H9 (cell line): ENCODE measurements around the gene PPP2R2B. TPM values are rescaled to one million over a fixed set of nuclear protein-coding genes. Genes with fewer than 3 reads are reported as not detected.

Experiments used
- DNase-seq: peaks from one replicate; pipeline ENCODE4 v3.0.0-alpha.2; 2017
- H2AFZ ChIP-seq: one replicate; pipeline ENCODE4 v1.6.1; 2013; ENCODE audit warnings: mild to moderate bottlenecking, low read length, control low read depth, moderate library complexity
- H2AK5ac ChIP-seq: 2 replicates; pipeline ENCODE4 v1.6.1; 2013; ENCODE audit warnings: low read length, control low read depth, mixed read lengths; ENCODE audit not compliant: insufficient read length
- H2BK120ac ChIP-seq: one replicate; pipeline ENCODE4 v1.6.1; 2013; ENCODE audit warnings: low read depth, mild to moderate bottlenecking, low read length, control low read depth, inconsistent platforms; ENCODE audit not compliant: poor library complexity, severe bottlenecking
- H2BK12ac ChIP-seq: 2 replicates; pipeline ENCODE4 v1.6.1; 2013; ENCODE audit warnings: low read length, control low read depth, mixed read lengths, low read depth; ENCODE audit not compliant: insufficient read length
- H2BK15ac ChIP-seq: 2 replicates; pipeline ENCODE4 v1.6.1; 2013; ENCODE audit warnings: low read depth, low read length, control low read depth
- H2BK20ac ChIP-seq: one replicate; pipeline ENCODE4 v1.6.1; 2013; ENCODE audit warnings: low read depth, mild to moderate bottlenecking, low read length, control low read depth, inconsistent platforms; ENCODE audit not compliant: poor library complexity, severe bottlenecking
- H2BK5ac ChIP-seq: 2 replicates; pipeline ENCODE4 v1.6.1; 2013; ENCODE audit warnings: low read length, control low read depth, mixed read lengths; ENCODE audit not compliant: insufficient read length
- H3K14ac ChIP-seq: 2 replicates; pipeline ENCODE4 v1.6.1; 2013; ENCODE audit warnings: low read length, control low read depth; ENCODE audit not compliant: insufficient read depth
- H3K18ac ChIP-seq: 2 replicates; pipeline ENCODE4 v1.6.1; 2013; ENCODE audit warnings: low read depth, mild to moderate bottlenecking, mixed read lengths, low read length, control low read depth; ENCODE audit not compliant: insufficient read length
- H3K23ac ChIP-seq: 2 replicates; pipeline ENCODE4 v1.6.1; 2013; ENCODE audit warnings: low read length, control low read depth, mixed read lengths, low read depth; ENCODE audit not compliant: insufficient read length
- H3K23me2 ChIP-seq: 2 replicates; pipeline ENCODE4 v1.6.1; 2013; ENCODE audit warnings: low read depth, mild to moderate bottlenecking, mixed read lengths, low read length, control low read depth; ENCODE audit not compliant: insufficient read length, poor library complexity, severe bottlenecking
- H3K27ac ChIP-seq: 2 replicates; pipeline ENCODE4 v1.5.1; 2013; ENCODE audit warnings: low read length, control low read depth, mixed read lengths, low read depth; ENCODE audit not compliant: insufficient read length
- H3K27me3 ChIP-seq: 2 replicates; pipeline ENCODE4 v1.6.1; 2013; ENCODE audit warnings: low read length, control low read depth, inconsistent platforms; ENCODE audit not compliant: insufficient read depth
- H3K4ac ChIP-seq: 2 replicates; pipeline ENCODE4 v1.6.1; 2013; ENCODE audit warnings: low read depth, mild to moderate bottlenecking, control low read depth, inconsistent platforms, low read length, moderate library complexity
- H3K4me1 ChIP-seq: 2 replicates; pipeline ENCODE4 v1.6.1; 2013; ENCODE audit warnings: low read length, control low read depth, inconsistent platforms; ENCODE audit not compliant: insufficient read depth
- H3K4me2 ChIP-seq: 2 replicates; pipeline ENCODE4 v1.6.1; 2013; ENCODE audit warnings: low read length, control low read depth, mixed read lengths; ENCODE audit not compliant: insufficient read length, insufficient read depth
- H3K56ac ChIP-seq: 2 replicates; pipeline ENCODE4 v1.6.1; 2013; ENCODE audit warnings: low read depth, mild to moderate bottlenecking, mixed read lengths, low read length, control low read depth; ENCODE audit not compliant: insufficient read length
- H3K79me1 ChIP-seq: 2 replicates; pipeline ENCODE4 v1.6.1; 2013; ENCODE audit warnings: low read depth, mild to moderate bottlenecking, moderate library complexity, low read length, control low read depth, inconsistent platforms; ENCODE audit not compliant: insufficient read depth, poor library complexity, severe bottlenecking
- H3K79me2 ChIP-seq: 2 replicates; pipeline ENCODE4 v1.6.1; 2013; ENCODE audit warnings: low read length, control low read depth, inconsistent platforms; ENCODE audit not compliant: insufficient read depth
- H3K9ac ChIP-seq: 2 replicates; pipeline ENCODE4 v1.6.1; 2013; ENCODE audit warnings: low read length, control low read depth, mixed read lengths; ENCODE audit not compliant: insufficient read length; ENCODE audit errors: extremely low read depth
- H3K9me3 ChIP-seq: one replicate; pipeline ENCODE4 v1.6.1; 2013; ENCODE audit warnings: low read depth, low read length, inconsistent platforms; ENCODE audit not compliant: control insufficient read depth
- H3T11ph ChIP-seq: one replicate; pipeline ENCODE4 v1.6.1; 2013; ENCODE audit warnings: mild to moderate bottlenecking, low read length, control low read depth, inconsistent platforms
- H4K20me1 ChIP-seq: one replicate; pipeline ENCODE4 v1.6.1; 2013; ENCODE audit not compliant: control insufficient read depth, insufficient read length, insufficient read depth
- H4K5ac ChIP-seq: 2 replicates; pipeline ENCODE4 v1.6.1; 2013; ENCODE audit warnings: low read depth, mild to moderate bottlenecking, mixed read lengths, low read length, control low read depth; ENCODE audit not compliant: insufficient read length
- H4K8ac ChIP-seq: replicated peaks from 2 replicates; pipeline ENCODE4 v1.6.1; 2013; ENCODE audit warnings: low read length, control low read depth, mixed read lengths, low read depth; ENCODE audit not compliant: insufficient read length
- H4K91ac ChIP-seq: 2 replicates; pipeline ENCODE4 v1.6.1; 2013; ENCODE audit warnings: low read depth, mild to moderate bottlenecking, moderate library complexity, mixed read lengths, low read length, control low read depth; ENCODE audit not compliant: insufficient read length
- H3K27ac Mint-ChIP-seq, 3 experiments: 2 replicates in 2 of 3; 3 replicates in 1 of 3; pipeline ENCODE4 v1.8.0; 2020 to 2021; ENCODE audit warnings: mixed read lengths in 3 of 3, mild to moderate bottlenecking in 1 of 3, moderate library complexity in 1 of 3
- H3K27me3 Mint-ChIP-seq: 2 replicates; pipeline ENCODE4 v1.8.0; 2021; ENCODE audit warnings: low read depth, mild to moderate bottlenecking, moderate library complexity, mixed read lengths
- H3K36me3 Mint-ChIP-seq, 3 experiments: 2 replicates in 2 of 3; 3 replicates in 1 of 3; pipeline ENCODE4 v1.8.0; 2020 to 2021; ENCODE audit warnings: low read depth in 3 of 3, mixed read lengths in 3 of 3; ENCODE audit not compliant: insufficient read depth in 1 of 3
- H3K4me1 Mint-ChIP-seq, 2 experiments: 2 replicates each; pipeline ENCODE4 v1.8.0; 2020; ENCODE audit warnings: mixed read lengths in 2 of 2
- H3K4me3 Mint-ChIP-seq, 2 experiments: 2 replicates in 1 of 2; 3 replicates in 1 of 2; pipeline ENCODE4 v1.8.0; 2020 to 2021; ENCODE audit warnings: mild to moderate bottlenecking in 2 of 2, mixed read lengths in 2 of 2, moderate library complexity in 1 of 2
- H3K9me3 Mint-ChIP-seq, 2 experiments: 2 replicates in 1 of 2; 3 replicates in 1 of 2; pipeline ENCODE4 v1.8.0; 2020; ENCODE audit warnings: mild to moderate bottlenecking in 2 of 2, mixed read lengths in 2 of 2, moderate library complexity in 1 of 2
- WGBS: extraction: QIAGEN DNeasy Blood & Tissue Kit; methylation state at CpG from one replicate; pipeline ENCODE4 v1.1.7; 2013; ENCODE audit warnings: missing lambda C conversion rate, low lambda C conversion rate, mixed read lengths; ENCODE audit not compliant: insufficient read length; ENCODE audit errors: extremely low coverage; 5-methylcytosine and 5-hydroxymethylcytosine counted together
- total RNA-seq: library from RNA; stranded (reverse); gene quantifications from 2 replicates; pipeline ENCODE4 v1.2.1, GENCODE V29; 2021
- TF ChIP-seq, protein P1 (sequence below): fragments of 200-600 bp; sonication (generic); conservative IDR thresholded peaks from 3 replicates; pipeline ENCODE4 v1.8.0; 2021; ENCODE audit warnings: antibody characterized with exemption, mild to moderate bottlenecking

The PPP2R2B gene
- total RNA-seq, 1 experiment from 2014 or later = 14.3 TPM

DNA sequence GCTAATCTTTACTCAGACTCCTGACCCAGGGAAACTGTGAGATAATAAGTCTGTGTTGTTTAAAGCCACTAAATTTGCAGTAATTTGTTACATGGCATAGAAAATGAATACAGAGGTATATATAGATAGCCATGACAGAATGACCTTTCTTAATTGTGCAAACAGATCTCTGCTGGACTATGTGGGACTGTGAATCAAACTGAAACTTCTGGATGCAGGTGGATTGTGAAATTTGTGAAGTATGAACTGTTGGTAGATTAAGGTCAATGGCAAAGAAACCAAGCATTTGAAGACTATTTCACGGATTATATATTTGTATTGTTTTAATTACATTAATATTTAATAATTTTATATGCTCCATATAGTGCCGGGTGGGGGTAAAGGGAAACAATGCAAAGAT lies 310.4 kb downstream of the PPP2R2B start:
- Histone ChIP-seq H2BK120ac (no peak overlapping the region), H2BK5ac (no peak overlapping the region), H3K9me3 (no peaks in the 10 kb centered on the region), H2BK20ac (no peak overlapping the region), H3K4me2 (no peak overlapping the region), H3K4ac (no peak overlapping the region), H2AFZ (no peak overlapping the region), H3K27ac (no peak overlapping the region), H4K20me1 (no peaks in the 10 kb centered on the region), H3K14ac (no peak overlapping the region), H3K79me1 (no peaks in the 10 kb centered on the region), H3K79me2 (no peaks in the 10 kb centered on the region), H3K56ac (no peak overlapping the region), H3K4me1 (no peaks in the 10 kb centered on the region), H3K23ac (no peak overlapping the region), H2BK12ac (no peak overlapping the region), H2AK5ac (no peak overlapping the region), H3K23me2 (no peaks in the 10 kb centered on the region), H2BK15ac (no peak overlapping the region), H3K9ac (no peak overlapping the region), H3K27me3 (no peaks in the 10 kb centered on the region), H3T11ph (no peak overlapping the region), H3K18ac (no peak overlapping the region), H4K8ac (no peak overlapping the region), H4K5ac (no peak overlapping the region), H4K91ac (no peak overlapping the region)
- Mint-ChIP-seq H3K4me3 (no peak overlapping the region), H3K27ac (no peak overlapping the region; a peak in 1 of 7 replicates), H3K9me3 (peaks cover 16 to 19% of the 10 kb centered on the region in 2 experiments), H3K27me3 (no peaks in the 10 kb centered on the region), H3K4me1 (peaks cover 9 to 10% of the 10 kb centered on the region in 2 experiments), H3K36me3 (peaks cover 5 to 21% (median 7%) of the 10 kb centered on the region in 3 experiments; a peak in 6 of 7 replicates)
- WGBS = no CpG with 5 or more reads among the region's 2 CpGs
- TF ChIP-seq, protein P1, sequence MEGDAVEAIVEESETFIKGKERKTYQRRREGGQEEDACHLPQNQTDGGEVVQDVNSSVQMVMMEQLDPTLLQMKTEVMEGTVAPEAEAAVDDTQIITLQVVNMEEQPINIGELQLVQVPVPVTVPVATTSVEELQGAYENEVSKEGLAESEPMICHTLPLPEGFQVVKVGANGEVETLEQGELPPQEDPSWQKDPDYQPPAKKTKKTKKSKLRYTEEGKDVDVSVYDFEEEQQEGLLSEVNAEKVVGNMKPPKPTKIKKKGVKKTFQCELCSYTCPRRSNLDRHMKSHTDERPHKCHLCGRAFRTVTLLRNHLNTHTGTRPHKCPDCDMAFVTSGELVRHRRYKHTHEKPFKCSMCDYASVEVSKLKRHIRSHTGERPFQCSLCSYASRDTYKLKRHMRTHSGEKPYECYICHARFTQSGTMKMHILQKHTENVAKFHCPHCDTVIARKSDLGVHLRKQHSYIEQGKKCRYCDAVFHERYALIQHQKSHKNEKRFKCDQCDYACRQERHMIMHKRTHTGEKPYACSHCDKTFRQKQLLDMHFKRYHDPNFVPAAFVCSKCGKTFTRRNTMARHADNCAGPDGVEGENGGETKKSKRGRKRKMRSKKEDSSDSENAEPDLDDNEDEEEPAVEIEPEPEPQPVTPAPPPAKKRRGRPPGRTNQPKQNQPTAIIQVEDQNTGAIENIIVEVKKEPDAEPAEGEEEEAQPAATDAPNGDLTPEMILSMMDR = no peak
- DNase-seq = no peak
